ENCODE measurements around the gene GRIA2. TPM values are rescaled to one million over a fixed set of nuclear protein-coding genes. Genes with fewer than 3 reads are reported as not detected.
"Not testable (repeated sequence)": the region's sequence is repeated elsewhere in the genome, so short reads cannot be mapped to it uniquely, and the experiment has no call there.

The GRIA2 gene
- total RNA-seq: 0.77 to 1.4 TPM (median 1.0 TPM) in 3 replicates
- long read RNA-seq: 0 reads

GRCh38 chr4:157220371-157220881, at the start of gene GRIA2:
Gene GRIA2 (plus strand): TSS chr4:157220728. CDS start chr4:157221043, 315 bp downstream.
- no peaks in the 10 kb centered on the region for H3K36me3 Mint-ChIP-seq (ENCODE audit: low read depth)
- TF ChIP-seq, protein P1, sequence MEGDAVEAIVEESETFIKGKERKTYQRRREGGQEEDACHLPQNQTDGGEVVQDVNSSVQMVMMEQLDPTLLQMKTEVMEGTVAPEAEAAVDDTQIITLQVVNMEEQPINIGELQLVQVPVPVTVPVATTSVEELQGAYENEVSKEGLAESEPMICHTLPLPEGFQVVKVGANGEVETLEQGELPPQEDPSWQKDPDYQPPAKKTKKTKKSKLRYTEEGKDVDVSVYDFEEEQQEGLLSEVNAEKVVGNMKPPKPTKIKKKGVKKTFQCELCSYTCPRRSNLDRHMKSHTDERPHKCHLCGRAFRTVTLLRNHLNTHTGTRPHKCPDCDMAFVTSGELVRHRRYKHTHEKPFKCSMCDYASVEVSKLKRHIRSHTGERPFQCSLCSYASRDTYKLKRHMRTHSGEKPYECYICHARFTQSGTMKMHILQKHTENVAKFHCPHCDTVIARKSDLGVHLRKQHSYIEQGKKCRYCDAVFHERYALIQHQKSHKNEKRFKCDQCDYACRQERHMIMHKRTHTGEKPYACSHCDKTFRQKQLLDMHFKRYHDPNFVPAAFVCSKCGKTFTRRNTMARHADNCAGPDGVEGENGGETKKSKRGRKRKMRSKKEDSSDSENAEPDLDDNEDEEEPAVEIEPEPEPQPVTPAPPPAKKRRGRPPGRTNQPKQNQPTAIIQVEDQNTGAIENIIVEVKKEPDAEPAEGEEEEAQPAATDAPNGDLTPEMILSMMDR (IDR thresholded peaks at IDR 0.05): no peak
- H3K27ac Mint-ChIP-seq (ENCODE audit: unreplicated experiment): no peak within 1 kb of the TSS
- peak within 1 kb of the TSS; percentile 89 for H3K4me3 Mint-ChIP-seq (ENCODE audit: unreplicated experiment)
- H3K4me1 Mint-ChIP-seq (ENCODE audit: low read depth): peaks cover 24% of the 10 kb centered on the region
- peak; percentile 91 for DNase-seq (ENCODE audit: low spot score)
- no peaks in the 10 kb centered on the region for H3K9me3 Mint-ChIP-seq (ENCODE audit: low read depth)
- H3K27me3 Mint-ChIP-seq (ENCODE audit: low read depth): peaks cover 51% of the 10 kb centered on the region

- H3K9me3 Mint-ChIP-seq (ENCODE audit: low read depth): peaks cover 3% of the 10 kb centered on the region
- no peaks in the 10 kb centered on the region for H3K36me3 Mint-ChIP-seq (ENCODE audit: low read depth)
- no peak overlapping the region for H3K4me3 Mint-ChIP-seq (ENCODE audit: unreplicated experiment)
- H3K27ac Mint-ChIP-seq (ENCODE audit: unreplicated experiment): no peak overlapping the region
- DNase-seq (ENCODE audit: low spot score): no peak
- TF ChIP-seq, protein P1 (IDR thresholded peaks at IDR 0.05): peak; percentile 71
- H3K27me3 Mint-ChIP-seq (ENCODE audit: low read depth): no peaks in the 10 kb centered on the region
- H3K4me1 Mint-ChIP-seq (ENCODE audit: low read depth): no peaks in the 10 kb centered on the region
Measured at GRCh38 chr4:157172011-157172410, 48.5 kb upstream of the GRIA2 start.

DNA sequence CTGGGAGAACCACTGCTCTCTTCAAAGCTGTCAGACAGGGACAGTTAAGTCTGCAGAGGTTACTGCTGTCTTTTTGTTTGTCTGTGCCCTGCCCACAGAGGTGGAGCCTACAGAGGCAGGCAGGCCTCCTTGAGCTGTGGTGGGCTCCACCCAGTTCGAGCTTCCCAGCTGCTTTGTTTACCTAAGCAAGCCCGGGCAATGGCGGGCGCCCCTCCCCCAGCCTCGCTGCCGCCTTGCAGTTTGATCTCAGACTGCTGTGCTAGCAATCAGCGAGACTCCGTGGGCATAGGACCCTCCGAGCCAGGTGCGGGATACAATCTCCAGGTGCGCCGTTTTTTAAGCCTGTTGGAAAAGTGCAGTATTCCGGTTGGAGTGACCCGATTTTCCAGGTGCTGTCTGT, 40.3 kb upstream of the GRIA2 start:
- not testable (repeated sequence) for H3K27me3 Mint-ChIP-seq (ENCODE audit: low read depth); DNase-seq (ENCODE audit: low spot score); H3K27ac Mint-ChIP-seq (ENCODE audit: unreplicated experiment); H3K4me1 Mint-ChIP-seq (ENCODE audit: low read depth); H3K4me3 Mint-ChIP-seq (ENCODE audit: unreplicated experiment); H3K36me3 Mint-ChIP-seq (ENCODE audit: low read depth)
- H3K9me3 Mint-ChIP-seq (ENCODE audit: low read depth): peaks cover 13% of the 10 kb centered on the region

GRCh38 chr4:157184300-157184699, 36.2 kb upstream of the GRIA2 start:
- TF ChIP-seq, protein P1 (IDR thresholded peaks at IDR 0.05): no peak
- Mint-ChIP-seq H3K27ac (ENCODE audit: unreplicated experiment) (no peak overlapping the region), H3K36me3 (ENCODE audit: low read depth) (peaks cover 4% of the 10 kb centered on the region), H3K4me3 (ENCODE audit: unreplicated experiment) (no peak overlapping the region), H3K4me1 (ENCODE audit: low read depth) (peaks cover 4% of the 10 kb centered on the region), H3K27me3 (ENCODE audit: low read depth) (no peaks in the 10 kb centered on the region), H3K9me3 (ENCODE audit: low read depth) (peaks cover 6% of the 10 kb centered on the region)
- DNase-seq (ENCODE audit: low spot score): no peak

DNA sequence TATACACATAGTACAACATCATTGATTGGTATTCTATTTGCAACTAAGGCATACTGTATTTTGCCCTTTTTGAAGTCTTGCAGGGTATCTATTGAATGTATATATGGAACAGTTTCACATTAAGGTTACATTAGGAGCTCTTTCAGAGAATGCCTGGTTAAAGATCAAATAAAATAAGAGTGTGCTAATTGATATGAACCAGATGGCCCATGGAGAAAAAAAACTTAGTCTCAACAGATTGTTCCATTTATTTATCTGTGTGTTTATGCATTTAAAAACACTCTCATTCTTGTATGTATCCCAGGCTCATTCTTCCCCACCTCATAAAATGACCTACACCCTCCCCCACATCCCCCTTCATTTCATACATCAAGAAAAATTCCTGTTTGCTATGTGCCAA, 35.2 kb upstream of the GRIA2 start:
- no peaks in the 10 kb centered on the region for H3K27me3 Mint-ChIP-seq (ENCODE audit: low read depth)
- TF ChIP-seq, protein P1 (IDR thresholded peaks at IDR 0.05): no peak
- no peak overlapping the region for H3K4me3 Mint-ChIP-seq (ENCODE audit: unreplicated experiment)
- peaks cover 4% of the 10 kb centered on the region for H3K4me1 Mint-ChIP-seq (ENCODE audit: low read depth)
- no peak overlapping the region for H3K27ac Mint-ChIP-seq (ENCODE audit: unreplicated experiment)
- DNase-seq (ENCODE audit: low spot score): no peak
- peaks cover 4% of the 10 kb centered on the region for H3K36me3 Mint-ChIP-seq (ENCODE audit: low read depth)
- peaks cover 11% of the 10 kb centered on the region for H3K9me3 Mint-ChIP-seq (ENCODE audit: low read depth)

DNA sequence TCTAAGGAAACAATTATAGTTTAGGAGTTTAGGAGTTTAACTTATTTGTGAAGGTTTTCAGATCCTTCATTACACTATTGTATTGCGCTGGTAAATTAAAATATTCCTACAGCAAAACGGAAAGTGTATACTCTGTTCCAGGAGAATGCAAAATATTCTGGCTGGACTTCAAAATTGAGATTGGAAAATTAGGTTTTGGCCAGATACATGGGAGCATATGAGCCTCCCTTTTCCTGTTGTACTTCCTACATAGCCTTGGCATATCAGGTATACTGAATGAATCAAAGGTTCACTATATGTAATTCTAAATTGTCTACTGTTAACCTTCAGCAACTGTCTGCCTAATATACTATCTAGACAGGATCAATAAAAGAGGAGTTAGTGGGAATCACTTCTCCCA, 25.2 kb upstream of the GRIA2 start:
- no peaks in the 10 kb centered on the region for H3K27me3 Mint-ChIP-seq (ENCODE audit: low read depth)
- H3K9me3 Mint-ChIP-seq (ENCODE audit: low read depth): no peaks in the 10 kb centered on the region
- DNase-seq (ENCODE audit: low spot score): no peak
- H3K4me1 Mint-ChIP-seq (ENCODE audit: low read depth): no peaks in the 10 kb centered on the region
- H3K27ac Mint-ChIP-seq (ENCODE audit: unreplicated experiment): no peak overlapping the region
- H3K36me3 Mint-ChIP-seq (ENCODE audit: low read depth): no peaks in the 10 kb centered on the region
- H3K4me3 Mint-ChIP-seq (ENCODE audit: unreplicated experiment): no peak overlapping the region
- TF ChIP-seq, protein P1 (IDR thresholded peaks at IDR 0.05): no peak

Measured in chondrocyte (in vitro differentiated cells).